ENCODE measurements around the gene SMARCB1. TPM values are rescaled to one million over a fixed set of nuclear protein-coding genes. Genes with fewer than 3 reads are reported as not detected.

The SMARCB1 gene
- total and polyA plus RNA-seq, 2 experiments from 2014 or later, result 114 to 132 TPM

- no peak overlapping the region; the same call in none of the 2 replicates for H3K27ac Mint-ChIP-seq
- no peaks in the 10 kb centered on the region for H3K4me1 ChIP-seq (ENCODE audit: insufficient read depth)
- no peak overlapping the region for H3K27ac ChIP-seq (ENCODE audit: low read depth)
- ATAC-seq, result no peak
- H3K27me3 Mint-ChIP-seq (ENCODE audit: insufficient read depth, low read depth, poor library complexity), result peaks cover 26% of the 10 kb centered on the region
- no peaks in the 10 kb centered on the region for H4K20me1 ChIP-seq (replicated peaks; ENCODE audit: insufficient read depth)
- peaks cover 42% of the 10 kb centered on the region for H3K36me3 ChIP-seq (ENCODE audit: insufficient read depth)
- peaks cover 11% of the 10 kb centered on the region; the same call in 2 of the 3 replicates for H3K4me1 Mint-ChIP-seq
- no peak overlapping the region for H3K4me3 ChIP-seq
- H3K36me3 Mint-ChIP-seq (ENCODE audit: low read depth), result peaks cover 95% of the 10 kb centered on the region
- no peak overlapping the region for H3K4me3 Mint-ChIP-seq
- H3K27me3 ChIP-seq (ENCODE audit: insufficient read depth), result no peaks in the 10 kb centered on the region
- H3K9me3 Mint-ChIP-seq, result no peaks in the 10 kb centered on the region; the same call in 2 of the 3 replicates
- H2AFZ ChIP-seq, result no peak overlapping the region
- TF ChIP-seq STAT1 (IDR thresholded peaks at IDR 0.05; ENCODE audit: unreplicated experiment) (no peak), ZNF462 (CRISPR knock-in tag; IDR thresholded peaks at IDR 0.05) (no peak), POLR2AphosphoS5 (IDR thresholded peaks at IDR 0.05; ENCODE audit: low read depth) (no peak)
- no peaks in the 10 kb centered on the region for H3F3A ChIP-seq (replicated peaks; ENCODE audit: low read depth)
- no peak overlapping the region for H3K4me2 ChIP-seq
- no peak for DNase-seq (ENCODE audit: low spot score)
- H3K9me2 ChIP-seq (ENCODE audit: insufficient read depth), result no peaks in the 10 kb centered on the region
- no peaks in the 10 kb centered on the region for H3K79me2 ChIP-seq (replicated peaks; ENCODE audit: insufficient read depth)
Observed at GRCh38 chr22:23822101-23822671, 35.4 kb downstream of the SMARCB1 start.

- H3K36me3 ChIP-seq (ENCODE audit: insufficient read depth), result peaks cover 30% of the 10 kb centered on the region
- H3K27ac Mint-ChIP-seq, result no peak overlapping the region
Observed at GRCh38 chr22:23823331-23823791, 36.6 kb downstream of the SMARCB1 start.

More at GRCh38 chr22:23823331-23823791, 36.6 kb downstream of the SMARCB1 start:
- TF ChIP-seq CREB1 (CRISPR knock-in tag; IDR thresholded peaks at IDR 0.05; ENCODE audit: low read depth), result no peak
- no peak for TF ChIP-seq ZNF462 (CRISPR knock-in tag; IDR thresholded peaks at IDR 0.05)
- TF ChIP-seq JUNB (IDR thresholded peaks at IDR 0.05; ENCODE audit: unreplicated experiment), result no peak
- H4K20me1 ChIP-seq (replicated peaks; ENCODE audit: insufficient read depth), result no peaks in the 10 kb centered on the region
- no peaks in the 10 kb centered on the region for H3K4me1 ChIP-seq (ENCODE audit: insufficient read depth)
- H3K79me2 ChIP-seq (replicated peaks; ENCODE audit: insufficient read depth), result no peaks in the 10 kb centered on the region
- peaks cover 24% of the 10 kb centered on the region for H3K27me3 Mint-ChIP-seq (ENCODE audit: insufficient read depth, low read depth, poor library complexity)
- peaks cover 11% of the 10 kb centered on the region; the same call in 2 of the 3 replicates for H3K4me1 Mint-ChIP-seq
- no peaks in the 10 kb centered on the region; the same call in 2 of the 3 replicates for H3K9me3 Mint-ChIP-seq
- H3K27me3 ChIP-seq (ENCODE audit: insufficient read depth), result no peaks in the 10 kb centered on the region
- no peak overlapping the region for H3K4me3 ChIP-seq
- no peaks in the 10 kb centered on the region for H3F3A ChIP-seq (replicated peaks; ENCODE audit: low read depth)
- H3K4me3 Mint-ChIP-seq, result no peak overlapping the region
- H3K4me2 ChIP-seq, result no peak overlapping the region
- ATAC-seq (no peak), DNase-seq (ENCODE audit: low spot score) (no peak)
- no peak overlapping the region for H2AFZ ChIP-seq
- H3K36me3 Mint-ChIP-seq (ENCODE audit: low read depth), result peaks cover 87% of the 10 kb centered on the region
- no peaks in the 10 kb centered on the region for H3K9me2 ChIP-seq (ENCODE audit: insufficient read depth)
- no peak overlapping the region for H3K27ac ChIP-seq (ENCODE audit: low read depth)

Data from GM23338 (cell line).